Stimulated activated CD4-positive, alpha-beta T cell treated with anti-CD3 and anti-CD28 coated beads, TNF-alpha, amount 100 ng/mL, for 4 hours (primary cell): Measurements from ENCODE around the gene ADH1B.
"Not testable (repeated sequence)": the region's sequence is repeated elsewhere in the genome, so short reads cannot be mapped to it uniquely, and the experiment has no call there.

Experiments
- DNase-seq, 3 experiments: peaks; one replicate each; pipeline ENCODE4 v3.0.0-alpha.2; 2020; ENCODE audit warnings: low read depth in 3 of 3

ADH1B gene

DNA sequence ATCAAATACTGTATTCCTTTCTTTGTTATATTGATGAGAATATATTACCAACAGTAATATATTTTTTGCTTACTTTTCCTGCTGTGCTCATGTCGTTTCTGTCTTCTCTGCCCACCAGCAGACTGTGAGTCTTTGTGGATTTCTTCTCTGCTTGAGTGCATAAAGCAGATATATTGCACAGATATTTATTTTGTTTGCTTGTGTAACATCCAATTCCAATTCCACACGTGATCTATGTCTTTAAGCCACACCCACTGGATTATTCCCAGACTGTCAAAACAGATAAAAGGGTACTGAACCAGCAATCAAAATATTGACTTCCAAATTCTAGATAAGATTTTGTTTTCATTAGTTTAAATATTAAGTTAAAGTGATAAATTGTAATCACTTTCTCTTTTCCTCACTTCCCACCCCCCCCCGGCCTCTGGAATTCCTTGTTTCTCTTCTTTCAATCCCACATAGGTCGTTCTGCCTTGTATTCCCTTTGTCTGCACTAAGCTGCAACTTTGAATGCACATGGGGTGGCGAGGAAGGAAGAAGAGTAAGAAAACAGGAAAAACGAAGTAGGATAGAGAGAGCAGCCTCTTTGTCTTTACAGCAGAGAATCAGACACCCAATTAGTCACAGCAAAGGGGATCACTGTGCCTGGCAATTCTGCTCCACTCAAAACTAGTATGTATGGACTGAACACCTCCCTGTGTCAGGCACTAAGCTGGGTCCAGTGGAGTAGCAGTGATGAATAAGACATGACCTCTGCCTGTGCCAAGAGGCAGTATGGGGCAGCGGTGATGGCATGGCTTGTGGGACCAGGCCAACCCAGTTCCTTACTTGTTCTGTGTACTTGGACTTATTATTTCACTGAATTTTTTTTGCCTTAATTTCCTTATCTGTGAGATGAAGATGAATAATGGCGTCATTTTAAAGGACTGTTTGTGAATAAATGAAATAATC, at the start of gene ADH1B:
TSS of gene ADH1B (minus strand) at position 161 of the 951 bp plus-strand sequence. CDS start at position 91, 70 bp downstream.
- DNase-seq: no peak

DNA sequence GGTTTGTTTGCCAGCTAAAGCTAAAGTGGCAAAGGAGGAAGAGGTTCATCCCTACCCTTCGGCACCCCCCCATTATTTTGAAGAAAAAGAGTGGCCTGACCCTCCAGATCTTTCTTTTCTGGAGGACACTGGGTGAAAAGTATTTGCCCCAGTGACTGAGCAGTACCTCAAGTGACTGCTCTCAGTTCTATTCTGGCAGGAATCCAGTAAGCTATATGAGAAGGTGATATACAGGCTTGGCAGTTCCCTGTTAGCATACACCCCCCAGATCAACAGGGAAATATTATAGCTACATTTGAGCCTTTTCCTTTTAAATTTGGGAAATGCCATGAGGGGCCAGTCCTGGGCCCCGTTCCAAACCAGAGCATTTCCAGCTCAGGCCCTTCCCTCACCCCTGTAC, 46.6 kb upstream of the ADH1B start:
- not testable (repeated sequence) for DNase-seq

DNA sequence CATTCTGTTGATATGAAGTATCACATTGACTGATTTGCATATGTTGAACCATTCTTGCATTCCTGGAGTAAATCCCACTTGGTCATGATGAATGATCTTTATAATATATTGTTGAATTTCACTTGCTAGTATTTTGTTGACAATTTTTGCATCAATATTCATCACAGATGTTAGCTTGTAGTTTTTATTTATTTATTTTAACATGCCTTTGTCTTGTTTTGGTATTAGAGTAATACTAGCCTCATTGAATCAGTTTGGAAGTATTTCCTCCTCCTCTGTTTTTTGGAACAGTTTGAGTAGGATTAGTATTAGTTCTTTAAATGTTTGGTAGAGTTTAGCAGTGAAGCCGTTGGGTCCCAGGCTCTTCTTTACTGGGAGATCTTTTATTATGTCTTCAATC, 45.3 kb upstream of the ADH1B start:
- DNase-seq: no peak

DNA sequence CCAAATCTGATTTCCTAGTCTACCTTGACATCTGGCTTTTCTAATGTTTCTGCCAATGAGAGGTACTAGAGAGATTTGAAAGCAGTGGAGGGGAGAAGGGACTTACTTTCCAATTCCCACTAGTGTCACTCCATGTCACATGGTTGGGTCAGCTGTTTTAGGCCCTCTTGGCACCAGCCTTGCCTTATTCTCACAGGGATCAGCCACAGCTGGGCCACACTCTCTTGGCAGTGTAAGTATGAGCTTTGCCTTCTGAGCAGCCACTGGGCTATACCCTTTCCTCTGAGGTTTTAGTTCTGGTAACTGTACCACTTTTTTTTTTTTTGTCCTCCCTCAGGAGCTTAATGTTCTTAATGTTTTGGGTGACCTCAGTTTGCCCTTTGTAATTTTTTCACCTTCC, 41.6 kb upstream of the ADH1B start:
- DNase-seq: no peak

DNA sequence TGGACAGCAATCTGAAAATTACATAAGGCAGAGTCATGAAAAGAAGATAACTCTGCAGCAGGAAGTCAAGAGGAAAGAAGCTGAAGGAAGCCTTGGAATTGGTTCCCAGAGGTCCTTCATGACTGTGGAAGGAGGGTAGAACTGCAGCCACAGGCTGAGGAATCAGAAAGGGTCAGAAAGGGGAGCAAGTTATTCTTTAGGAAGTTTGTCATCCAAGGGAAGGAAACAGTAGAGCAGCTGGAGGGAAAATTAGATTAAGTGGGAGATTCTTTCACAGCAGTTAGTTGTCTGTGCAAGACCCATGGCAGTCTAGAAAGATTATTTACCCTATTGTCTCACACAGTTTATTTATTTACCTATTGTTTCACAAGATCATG, 40.7 kb upstream of the ADH1B start:
- no peak for DNase-seq

DNA sequence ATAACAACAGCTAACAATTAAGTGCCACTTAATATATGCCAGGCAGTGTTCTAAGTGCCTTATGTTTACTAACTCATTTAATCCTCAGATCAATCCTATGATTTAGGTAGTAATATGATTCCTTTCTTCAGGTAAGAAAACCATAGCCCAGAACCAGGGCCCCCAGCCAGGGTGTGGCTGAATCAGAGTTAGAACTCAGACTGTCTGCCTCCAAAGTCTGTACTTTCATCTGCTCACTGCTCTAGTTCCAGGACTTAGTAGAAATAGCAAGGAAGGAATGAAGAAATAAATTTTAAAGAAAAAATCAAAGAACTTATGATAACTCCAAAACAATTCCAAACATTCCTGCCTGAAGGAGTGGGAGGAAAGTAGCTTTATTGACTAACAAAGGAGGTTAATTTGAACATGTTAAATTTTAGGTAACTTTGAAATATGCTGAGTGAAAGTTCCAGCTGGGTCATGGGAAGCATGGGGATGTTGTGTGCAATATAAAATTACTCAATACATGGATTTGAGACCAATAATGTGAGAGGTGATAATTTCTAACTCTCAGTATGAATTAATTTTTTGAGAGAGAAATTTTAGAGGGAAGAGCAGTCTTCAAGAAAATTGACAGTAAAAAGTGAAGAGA, 40.2 kb upstream of the ADH1B start:
- no peak for DNase-seq

DNA sequence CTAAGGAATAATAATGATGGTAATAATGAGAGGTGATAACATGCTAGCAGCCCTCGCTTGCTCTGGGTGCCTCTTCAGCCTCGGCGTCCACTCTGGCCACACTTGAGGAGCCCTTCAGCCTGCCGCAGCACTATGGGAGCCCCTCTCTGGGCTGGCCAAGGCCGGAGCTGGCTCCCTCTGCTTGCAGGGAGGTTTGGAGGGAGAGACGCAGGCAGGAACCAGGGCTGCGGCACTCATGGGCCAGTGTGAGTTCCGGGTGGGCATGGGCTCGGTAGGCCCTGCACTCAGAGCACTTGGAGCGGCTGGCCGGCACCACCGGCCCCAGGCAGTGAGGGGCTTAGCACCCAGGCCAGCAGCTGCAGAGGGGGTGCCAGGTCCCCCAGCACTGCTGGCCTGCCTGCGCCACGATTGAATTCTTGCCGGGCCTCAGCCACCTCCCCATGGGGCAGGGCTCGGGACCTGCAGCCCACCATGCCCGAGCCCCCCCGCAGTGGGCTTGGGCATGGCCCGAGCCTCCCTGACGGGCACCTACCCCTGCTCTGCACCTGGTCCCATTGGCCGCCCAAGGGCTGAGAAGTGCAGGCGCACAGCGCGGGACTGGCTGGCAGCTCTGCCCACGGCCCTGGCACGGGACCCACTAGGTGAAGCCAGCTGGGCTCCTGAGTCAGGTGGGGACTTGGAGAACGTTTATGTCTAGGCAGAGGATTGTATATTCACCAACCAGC, 38.4 kb upstream of the ADH1B start:
- DNase-seq: no peak

DNA sequence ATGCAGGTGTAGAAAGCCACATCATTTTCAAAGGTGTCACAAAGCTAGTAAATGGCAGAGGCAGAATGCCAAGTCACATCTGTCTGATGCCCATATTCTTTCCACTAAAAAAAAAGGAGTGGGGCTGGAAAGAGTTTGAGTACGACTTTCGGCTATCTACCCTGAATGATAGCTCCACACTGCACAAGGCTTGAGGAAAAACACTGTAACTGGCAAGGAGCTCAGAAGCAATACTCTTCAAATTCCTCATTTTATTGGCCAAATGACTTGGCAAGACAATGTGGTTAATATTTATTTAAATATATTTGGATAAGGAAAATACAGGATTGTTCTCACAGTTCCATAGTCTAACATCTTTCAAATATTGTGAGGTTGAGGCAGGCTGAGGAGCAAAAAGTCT, 36.7 kb upstream of the ADH1B start:
- no peak for DNase-seq

DNA sequence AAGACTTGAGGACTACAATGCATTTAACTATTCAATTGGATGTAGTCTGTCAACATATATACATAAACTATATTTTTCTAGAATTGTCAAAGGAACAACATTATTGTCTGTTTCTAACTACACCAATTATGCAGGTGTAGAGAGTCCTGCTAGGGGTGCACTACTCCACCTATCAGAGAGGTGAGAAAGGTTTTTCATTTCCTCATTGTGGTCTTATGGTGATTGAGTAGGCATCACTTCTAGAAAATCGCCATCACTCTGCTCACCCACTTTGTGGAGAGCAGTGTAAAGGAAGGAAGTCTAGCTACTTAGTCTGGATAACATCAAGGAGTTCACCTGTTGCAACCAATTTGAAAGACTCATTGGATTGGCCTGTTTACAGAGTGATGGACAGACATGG, 35.8 kb upstream of the ADH1B start:
- no peak for DNase-seq

DNA sequence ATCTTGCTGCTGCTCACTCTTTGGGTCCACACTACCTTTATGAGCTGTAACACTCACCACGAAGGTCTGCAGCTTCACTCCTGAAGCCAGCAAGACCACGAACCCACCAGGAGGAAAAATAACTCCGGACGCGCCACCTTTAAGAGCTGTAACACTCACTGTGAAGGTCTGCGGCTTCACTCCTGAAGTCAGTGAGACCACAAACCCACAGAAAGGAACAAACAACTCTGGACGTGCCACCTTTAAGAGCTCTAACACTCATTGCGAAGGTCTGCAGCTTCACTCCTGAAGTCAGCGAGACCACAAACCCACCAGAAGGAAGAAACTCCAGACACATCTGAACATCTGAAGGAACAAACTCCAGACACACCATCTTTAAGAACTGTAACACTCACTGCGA, 34.9 kb upstream of the ADH1B start:
- not testable (repeated sequence) for DNase-seq

DNA sequence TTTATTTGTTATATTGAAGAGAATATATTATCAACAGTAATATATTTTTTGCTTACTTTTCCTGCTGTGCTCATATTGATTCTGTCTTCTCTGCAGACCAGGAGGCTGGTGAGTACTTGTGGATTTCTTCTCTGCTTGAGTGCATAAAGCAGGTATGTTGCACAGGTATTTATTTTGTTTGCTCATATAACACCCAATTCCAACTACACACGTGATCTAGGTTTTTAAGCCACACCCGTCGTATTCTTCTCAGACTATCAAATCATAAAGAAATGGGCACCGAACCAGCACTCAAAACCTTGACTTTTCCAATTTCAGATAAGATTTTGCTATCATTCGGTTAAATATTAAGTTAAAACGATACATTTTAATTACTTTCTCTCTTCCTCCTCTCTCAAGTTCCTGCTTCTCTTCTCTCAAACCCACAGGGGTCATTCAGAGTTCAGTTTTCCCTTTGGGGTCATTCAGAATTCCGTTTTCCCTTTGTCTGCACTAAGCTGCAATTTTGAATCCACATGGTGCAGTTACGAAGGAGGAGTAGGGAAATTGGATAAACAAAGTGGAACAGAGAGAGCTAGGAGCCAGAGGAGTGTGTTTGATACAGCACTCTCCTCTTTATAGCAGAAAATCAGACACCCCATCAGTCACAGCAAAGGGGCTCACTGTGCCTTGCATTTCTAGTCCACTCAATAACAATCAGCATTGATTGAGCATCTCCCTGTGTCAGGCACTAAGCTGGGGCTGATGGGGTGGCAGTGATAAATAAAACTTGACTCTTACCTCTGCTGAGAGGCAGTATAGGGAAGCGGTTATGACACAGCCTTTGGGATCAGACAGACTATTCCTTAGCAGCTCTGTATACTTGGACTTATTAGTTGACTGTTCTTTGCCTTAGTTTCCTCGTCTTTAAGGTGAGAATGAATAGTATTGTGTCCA, 31.7 kb upstream of the ADH1B start, which contains the start of gene ADH1C:
TSS of gene ADH1C (minus strand) at position 145 of the 936 bp plus-strand sequence. CDS start at position 74, 71 bp downstream.
- DNase-seq: no peak

DNA sequence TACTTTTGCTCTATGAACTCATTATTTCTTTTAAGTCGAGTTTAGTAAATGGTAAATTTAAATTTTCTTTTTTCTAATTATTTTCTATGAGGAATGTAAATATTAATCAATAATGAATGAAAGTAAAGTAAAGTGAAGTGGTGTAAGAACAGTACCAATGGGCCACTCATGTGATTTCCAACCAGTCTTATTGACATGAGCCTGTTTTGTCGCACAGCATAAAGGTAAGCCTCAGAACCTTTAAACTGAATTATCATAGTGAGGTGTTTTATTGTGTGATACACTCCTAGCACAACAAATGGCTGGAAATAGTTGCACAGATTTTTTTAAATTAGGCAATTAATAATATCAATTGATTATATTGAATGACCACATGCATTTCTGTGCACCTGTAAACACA, 30.3 kb upstream of the ADH1B start:
- DNase-seq: no peak

DNA sequence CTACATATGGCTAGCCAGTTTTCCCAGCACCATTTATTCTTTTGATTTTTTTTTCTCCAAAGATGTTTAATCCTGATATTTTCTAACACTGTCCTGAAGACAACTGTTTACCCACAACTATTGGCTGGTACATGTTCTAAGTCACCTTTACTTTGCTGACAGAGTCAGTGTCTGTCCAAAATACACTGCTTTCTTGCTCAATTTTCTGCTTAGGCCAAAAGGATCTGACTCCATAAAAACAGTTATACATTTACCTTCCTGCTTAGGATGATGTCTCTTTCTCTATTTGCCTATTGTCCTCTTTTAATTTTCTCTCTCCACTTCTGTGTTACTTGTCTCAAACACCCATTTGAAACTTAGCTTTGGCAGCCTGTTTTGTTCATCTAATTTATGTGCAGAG, 28.1 kb upstream of the ADH1B start:
- DNase-seq: no peak

DNA sequence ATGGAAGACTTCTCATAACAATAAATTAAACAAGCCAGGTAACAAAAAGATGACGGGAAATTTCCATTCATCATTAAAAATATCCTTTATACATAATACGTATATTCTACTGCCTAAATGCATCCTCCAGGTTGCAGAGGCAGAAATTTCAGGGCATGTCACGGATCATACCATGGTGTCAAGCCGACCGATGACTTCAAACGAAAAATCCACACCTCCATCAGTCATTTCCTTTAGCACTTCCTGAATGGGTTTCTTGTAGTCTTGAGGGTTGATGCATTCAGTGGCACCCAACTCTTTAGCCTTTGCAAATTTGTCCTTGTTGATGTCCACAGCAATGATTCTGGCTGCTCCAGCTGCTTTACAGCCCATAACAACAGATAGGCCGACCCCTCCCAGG, 21.4 kb upstream of the ADH1B start:
- not testable (repeated sequence) for DNase-seq

DNA sequence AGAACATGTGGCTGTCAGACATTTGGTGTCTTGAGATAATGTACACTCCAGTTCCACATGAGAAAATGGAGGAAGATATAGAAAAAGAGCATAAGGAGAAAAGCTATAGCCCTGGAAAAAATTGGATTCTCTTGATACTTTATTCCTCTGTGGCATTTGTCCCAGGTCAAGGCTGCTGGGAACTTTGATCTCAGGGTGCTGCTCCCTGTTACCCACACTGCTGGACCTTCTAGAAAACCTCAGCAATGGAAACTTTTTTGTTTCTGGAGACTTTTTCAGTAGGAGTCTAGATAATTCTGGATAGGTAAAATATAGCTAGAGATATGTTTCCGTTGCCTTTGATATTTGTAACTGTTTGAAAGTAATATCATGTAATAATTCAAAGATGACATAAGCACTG, 20.2 kb upstream of the ADH1B start:
- no peak for DNase-seq

DNA sequence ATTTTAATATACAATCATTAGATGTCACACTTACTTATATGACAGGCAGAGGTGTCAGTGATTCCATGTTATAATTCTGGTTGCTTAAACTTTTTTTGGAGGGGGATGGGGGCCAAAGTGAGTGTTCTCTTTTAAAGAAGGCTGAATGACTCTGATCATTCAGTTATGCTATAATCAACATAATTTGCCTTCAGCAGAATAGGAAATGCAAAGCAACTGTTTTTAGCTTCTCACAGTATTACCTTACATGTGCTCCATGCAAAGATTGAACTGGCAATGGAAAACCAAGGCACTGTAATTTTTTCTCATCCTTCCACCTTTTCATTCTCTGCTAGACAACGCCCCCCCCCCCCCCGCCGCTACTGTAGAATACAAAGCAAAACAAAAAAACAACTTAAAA, 18.0 kb upstream of the ADH1B start:
- no peak for DNase-seq

DNA sequence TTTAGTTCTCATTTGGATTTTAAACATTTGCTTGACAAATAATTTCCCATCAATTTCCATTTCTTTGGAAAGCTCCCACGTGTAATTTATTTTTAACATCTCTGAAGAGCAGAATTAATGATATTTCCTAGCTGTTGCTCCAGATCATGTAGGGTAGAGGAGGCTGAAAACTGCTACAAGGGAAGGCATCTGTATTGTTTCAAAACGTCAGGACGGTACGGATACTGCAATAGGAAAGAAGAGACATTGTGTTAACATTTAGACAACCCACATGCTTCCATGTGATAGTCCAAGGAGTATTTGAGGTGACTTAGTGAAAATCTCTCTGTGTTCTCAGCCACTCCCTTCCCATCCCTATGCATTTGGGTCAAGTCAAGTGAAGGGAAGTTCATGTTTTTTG, 15.4 kb upstream of the ADH1B start:
- DNase-seq: no peak

DNA sequence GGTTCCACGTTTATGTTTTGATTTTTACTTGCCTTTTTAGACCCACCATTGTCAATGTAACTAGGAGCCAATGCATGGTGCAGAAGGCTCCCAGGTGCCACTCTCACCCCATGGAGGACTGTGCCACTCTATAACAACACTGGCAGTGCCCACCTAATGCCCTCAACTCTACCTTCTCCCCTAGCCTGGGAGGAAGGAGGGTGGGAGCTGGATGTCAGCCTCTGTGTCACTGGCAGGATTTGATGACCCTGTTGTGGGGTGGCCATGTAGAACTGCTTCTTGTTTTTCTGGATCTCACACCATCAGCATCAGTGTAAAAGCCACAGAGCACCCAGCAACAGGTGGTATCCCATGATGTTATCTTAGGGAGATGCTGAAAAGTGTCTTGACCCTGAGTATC, 13.7 kb upstream of the ADH1B start:
- DNase-seq: no peak

DNA sequence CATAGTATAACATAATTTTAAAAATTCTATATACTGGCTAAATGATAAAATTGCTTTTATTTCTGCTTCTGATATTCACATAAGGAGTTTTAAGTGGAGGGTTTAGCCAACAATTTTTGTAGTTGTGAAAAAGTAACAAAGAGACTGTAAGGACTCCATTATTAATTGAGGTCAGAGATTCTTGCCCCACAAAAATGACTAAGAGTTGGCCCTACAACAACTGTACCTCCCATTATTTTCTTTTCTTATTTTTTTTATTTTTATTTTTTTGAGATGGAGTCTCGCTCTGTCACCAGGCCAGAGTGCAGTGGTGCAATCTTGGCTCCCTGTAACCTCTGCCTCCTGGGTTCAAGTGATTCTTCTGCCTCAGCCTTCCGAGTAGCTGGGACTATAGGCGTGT, 9.4 kb upstream of the ADH1B start:
- no peak for DNase-seq

DNA sequence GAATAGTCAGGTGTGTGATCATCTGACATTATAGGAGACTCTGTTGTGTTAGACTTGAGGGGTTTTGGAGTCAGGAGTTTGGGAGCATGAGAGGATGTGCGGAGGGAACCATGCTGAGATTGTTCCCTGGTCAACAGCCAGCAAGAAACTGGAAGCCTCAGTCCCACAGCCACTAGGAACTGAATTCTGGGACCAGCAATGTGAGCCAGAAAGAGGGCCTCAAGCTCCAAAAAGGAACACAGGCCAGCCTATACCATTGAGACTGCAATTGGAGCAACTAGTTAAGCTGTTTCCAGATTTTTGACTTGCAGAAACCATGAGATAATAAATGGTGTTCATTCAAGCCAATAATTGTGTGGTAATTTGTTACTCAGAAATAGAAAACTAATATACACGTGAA, 8.7 kb upstream of the ADH1B start:
- DNase-seq: no peak

DNA sequence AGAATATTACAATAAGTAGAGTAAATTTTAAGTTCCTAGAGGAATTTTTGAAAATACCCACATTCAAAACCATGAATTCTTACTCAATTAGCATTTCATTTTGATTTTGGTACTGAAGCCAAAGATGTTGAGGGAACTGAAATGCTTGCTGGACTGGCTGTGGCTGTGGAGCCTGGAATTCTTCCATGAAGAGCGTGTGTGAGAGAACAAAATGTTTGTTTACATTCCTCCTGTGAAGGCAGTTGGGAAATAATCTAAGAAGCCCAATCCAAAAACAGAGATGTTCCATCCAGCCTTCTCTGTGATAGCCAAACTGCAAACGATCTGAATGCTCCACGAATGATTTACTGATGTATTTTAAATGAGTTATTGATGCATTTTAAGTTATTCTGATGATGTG, 3.8 kb upstream of the ADH1B start:
- DNase-seq: no peak
